Hepatocyte (in vitro differentiated cells): Measurements from ENCODE around the gene GSTM1. TPM values are rescaled to one million over a fixed set of nuclear protein-coding genes. Genes with fewer than 3 reads are reported as not detected.
A peak's percentile ranks its signal among the peaks of the same experiment; 100 is the strongest.

Experiments
- DNase-seq: peaks from one replicate; pipeline ENCODE4 v3.0.0-alpha.2; 2016; ENCODE audit warnings: low spot score
- H2AFZ ChIP-seq: fragments of 200-600 bp; sonication (generic); 2 replicates; pipeline ENCODE4 v1.6.0; 2016; ENCODE audit warnings: antibody characterized with exemption, mild to moderate bottlenecking
- H3K27ac ChIP-seq: fragments of 200-600 bp; sonication (generic); 2 replicates; pipeline ENCODE4 v1.5.1; 2016; ENCODE audit warnings: mild to moderate bottlenecking
- H3K27me3 ChIP-seq: fragments of 200-600 bp; sonication (generic); 2 replicates; pipeline ENCODE4 v1.6.1; 2016
- H3K36me3 ChIP-seq: fragments of 200-600 bp; sonication (generic); replicated peaks from 2 replicates; pipeline ENCODE4 v1.5.1; 2016; ENCODE audit warnings: low read depth; ENCODE audit not compliant: insufficient read depth
- H3K4me1 ChIP-seq: fragments of 200-600 bp; sonication (generic); 2 replicates; pipeline ENCODE4 v1.5.1; 2016; ENCODE audit warnings: mild to moderate bottlenecking, moderate library complexity; ENCODE audit not compliant: insufficient read depth
- H3K4me2 ChIP-seq: fragments of 200-600 bp; sonication (generic); 2 replicates; pipeline ENCODE4 v1.6.0; 2016
- H3K4me3 ChIP-seq: fragments of 200-600 bp; sonication (generic); 2 replicates; pipeline ENCODE4 v1.5.1; 2016; ENCODE audit warnings: mild to moderate bottlenecking
- H3K79me2 ChIP-seq: fragments of 200-600 bp; sonication (generic); 2 replicates; pipeline ENCODE4 v1.6.0; 2017; ENCODE audit warnings: mild to moderate bottlenecking
- H3K9me2 ChIP-seq: fragments of 200-600 bp; sonication (generic); replicated peaks from 2 replicates; pipeline ENCODE4 v1.6.0; 2017; ENCODE audit warnings: mild to moderate bottlenecking; ENCODE audit not compliant: insufficient read depth
- H3K9me3 ChIP-seq: fragments of 200-600 bp; sonication (generic); 2 replicates; pipeline ENCODE4 v1.5.1; 2016; ENCODE audit warnings: low read depth, mild to moderate bottlenecking
- H4K20me1 ChIP-seq: fragments of 200-600 bp; sonication (generic); 2 replicates; pipeline ENCODE4 v1.6.0; 2016; ENCODE audit warnings: mild to moderate bottlenecking; ENCODE audit not compliant: insufficient read depth, poor library complexity, severe bottlenecking
- CTCF ChIP-seq: fragments of 200-600 bp; sonication (generic); IDR thresholded peaks from 2 replicates; pipeline ENCODE4 v1.5.1; 2016; ENCODE audit warnings: antibody characterized with exemption, mild to moderate bottlenecking; ENCODE audit not compliant: poor library complexity
- EZH2 ChIP-seq: fragments of 200-600 bp; sonication (generic); IDR thresholded peaks from 2 replicates; pipeline ENCODE4 v1.6.1; 2016; ENCODE audit warnings: antibody characterized with exemption, mild to moderate bottlenecking, borderline replicate concordance
- EZH2phosphoT487 ChIP-seq: fragments of 200-600 bp; sonication (generic); IDR thresholded peaks from one replicate; pipeline ENCODE4 v1.6.1; 2018; ENCODE audit warnings: antibody characterized with exemption, mild to moderate bottlenecking, low read depth, moderate library complexity; ENCODE audit not compliant: unreplicated experiment, severe bottlenecking
- WGBS: methylation state at CpG from one replicate; pipeline ENCODE4 v1.1.6; 2016; ENCODE audit warnings: low lambda C conversion rate; ENCODE audit errors: missing lambda C conversion rate; 5-methylcytosine and 5-hydroxymethylcytosine counted together
- polyA plus RNA-seq: library from polyadenylated mRNA; unstranded; fragments of >200 nt; fragmentation: Nextera tagmentation; extraction: Ambion mirVana; gene quantifications from 2 replicates; pipeline ENCODE4 v1.2.1, GENCODE V29; 2016
- total RNA-seq: library from RNA; depleted of rRNA; stranded (reverse); fragments of >200 nt; gene quantifications from 2 replicates; pipeline ENCODE4 v1.2.3, GENCODE V29; 2014

The GSTM1 gene
- total and polyA plus RNA-seq, 2 experiments from 2014 or later = 19.9 to 44.3 TPM

- DNase-seq = no peak
- H3K9me3 ChIP-seq = no peaks in the 10 kb centered on the region
- H3K27ac ChIP-seq = no peak overlapping the region
- peaks cover 7% of the 10 kb centered on the region for H3K4me1 ChIP-seq
- no peaks in the 10 kb centered on the region for H3K36me3 ChIP-seq
- TF ChIP-seq CTCF (no peak), EZH2 (no peak), EZH2phosphoT487 (no peak)
- H3K9me2 ChIP-seq = no peaks in the 10 kb centered on the region
- no peaks in the 10 kb centered on the region for H3K79me2 ChIP-seq
- H4K20me1 ChIP-seq = no peaks in the 10 kb centered on the region
- H3K27me3 ChIP-seq = no peaks in the 10 kb centered on the region
- no peak overlapping the region for H3K4me2 ChIP-seq
- WGBS = 84% methylated on average over 5 of the region's 5 CpGs
- H3K4me3 ChIP-seq = no peak overlapping the region
- H2AFZ ChIP-seq = no peak overlapping the region
Measured at GRCh38 chr1:109719337-109719837, 31.8 kb downstream of the GSTM1 start.

- Histone ChIP-seq H3K79me2 (no peaks in the 10 kb centered on the region), H2AFZ (no peak overlapping the region), H3K9me3 (no peaks in the 10 kb centered on the region), H3K4me2 (no peak overlapping the region), H3K27me3 (no peaks in the 10 kb centered on the region), H3K4me3 (no peak overlapping the region), H3K27ac (peak overlapping the region; percentile 25), H3K4me1 (peaks cover 7% of the 10 kb centered on the region), H4K20me1 (no peaks in the 10 kb centered on the region), H3K36me3 (no peaks in the 10 kb centered on the region), H3K9me2 (no peaks in the 10 kb centered on the region)
- 80% methylated on average over 5 of the region's 5 CpGs for WGBS
- no peak for DNase-seq
- TF ChIP-seq EZH2 (no peak), CTCF (no peak), EZH2phosphoT487 (no peak)
Measured at GRCh38 chr1:109721042-109721441, 33.4 kb downstream of the GSTM1 start.

- WGBS = 100% methylated on average over 1 of the region's 1 CpG
- H2AFZ ChIP-seq = no peak overlapping the region
- no peak overlapping the region for H3K4me3 ChIP-seq
Measured at GRCh38 chr1:109721971-109722370, 34.4 kb downstream of the GSTM1 start.

More at GRCh38 chr1:109721971-109722370, 34.4 kb downstream of the GSTM1 start:
- H4K20me1 ChIP-seq = no peaks in the 10 kb centered on the region
- TF ChIP-seq EZH2phosphoT487 (no peak), CTCF (no peak), EZH2 (no peak)
- H3K4me1 ChIP-seq = peaks cover 7% of the 10 kb centered on the region
- no peaks in the 10 kb centered on the region for H3K9me3 ChIP-seq
- no peaks in the 10 kb centered on the region for H3K9me2 ChIP-seq
- DNase-seq = no peak
- H3K79me2 ChIP-seq = no peaks in the 10 kb centered on the region
- no peak overlapping the region for H3K4me2 ChIP-seq
- no peaks in the 10 kb centered on the region for H3K27me3 ChIP-seq
- H3K36me3 ChIP-seq = no peaks in the 10 kb centered on the region
- H3K27ac ChIP-seq = peak overlapping the region; percentile 25
